ENCODE measurements around the gene ITGB1.
A peak's percentile ranks its signal among the peaks of the same experiment; 100 is the strongest.
"Not testable (repeated sequence)": the region's sequence is repeated elsewhere in the genome, so short reads cannot be mapped to it uniquely, and the experiment has no call there.

ITGB1 gene

DNA sequence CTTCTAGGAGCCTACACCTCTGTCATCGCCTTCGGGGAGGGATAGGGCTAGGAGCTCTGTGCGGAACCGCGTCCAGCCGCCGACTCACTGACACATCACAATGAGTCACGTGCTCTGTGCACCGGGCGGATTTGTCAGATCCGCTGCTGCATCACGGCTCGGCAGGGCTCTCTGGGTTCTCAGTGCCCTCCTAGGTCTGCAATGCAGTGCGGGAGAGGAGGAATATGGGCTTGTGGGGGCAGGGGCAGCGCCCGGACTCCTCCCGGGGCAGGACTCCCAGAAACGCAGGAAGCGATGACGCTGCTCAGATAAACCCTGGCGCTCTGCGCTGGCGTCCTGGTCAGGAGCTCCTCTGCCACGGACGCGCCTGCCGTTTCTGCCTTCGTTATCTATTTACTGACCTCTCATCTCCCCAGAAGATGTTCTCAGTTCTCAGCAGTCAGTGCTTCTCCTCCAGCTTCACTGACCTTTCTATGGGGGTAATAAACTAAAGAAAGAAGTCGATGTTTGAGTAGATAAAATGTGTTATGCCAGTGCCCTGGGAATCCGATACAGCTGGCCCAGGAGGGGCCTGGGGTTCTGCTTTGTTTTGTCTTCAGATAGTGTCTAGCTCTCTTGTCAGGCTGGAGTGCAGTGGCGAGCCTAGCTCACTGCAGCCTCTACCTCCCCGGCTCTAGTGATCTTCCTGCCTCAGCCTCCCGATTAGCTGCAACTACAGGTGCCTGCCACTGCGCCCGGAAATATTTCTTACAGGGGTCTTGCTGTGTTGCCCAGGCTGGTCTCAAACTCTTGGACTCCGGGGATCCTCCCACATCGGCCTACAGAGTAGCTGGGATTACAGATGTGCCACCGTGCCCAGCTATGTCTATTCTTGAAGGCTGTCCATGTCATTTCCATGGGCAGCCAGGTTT, 22.8 kb upstream of the ITGB1 start:
- Histone ChIP-seq H3K4me3 (ENCODE audit: insufficient read depth, low read depth, low read length, poor library complexity, severe bottlenecking) (peak overlapping the region; percentile 48), H3K27me3 (replicated peaks; ENCODE audit: control insufficient read depth, insufficient read depth, low read length, poor library complexity, severe bottlenecking) (no peaks in the 10 kb centered on the region), H3K36me3 (ENCODE audit: control insufficient read depth, insufficient read depth, low read length) (no peaks in the 10 kb centered on the region), H3K4me1 (ENCODE audit: control insufficient read depth, insufficient read depth, low read length, poor library complexity, severe bottlenecking) (peaks cover 15% of the 10 kb centered on the region), H3K27ac (ENCODE audit: insufficient read depth, low read length, poor library complexity, severe bottlenecking) (peak overlapping the region; percentile 68), H3K9me3 (ENCODE audit: control insufficient read depth, low read length) (no peaks in the 10 kb centered on the region)
- DNase-seq = peak; percentile 72 to 84 (median 74)

DNA sequence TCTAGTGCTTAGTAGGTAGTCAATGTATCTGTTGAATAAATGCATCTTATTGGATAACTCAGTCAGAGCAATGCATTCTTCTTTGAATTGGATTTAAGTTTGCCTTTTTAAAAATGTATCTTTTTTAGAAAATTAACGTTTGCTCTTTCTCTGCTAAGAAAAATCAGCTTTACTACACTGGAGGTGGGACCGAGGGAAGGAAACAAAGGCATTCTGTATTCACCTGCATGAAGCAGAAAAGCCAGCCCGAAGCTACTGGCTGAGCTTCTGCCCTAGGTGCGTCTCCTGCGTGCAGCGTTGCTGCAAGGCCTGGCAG, 22.2 kb upstream of the ITGB1 start:
- Histone ChIP-seq H3K27ac (ENCODE audit: insufficient read depth, low read length, poor library complexity, severe bottlenecking) (peak overlapping the region; percentile 68), H3K36me3 (ENCODE audit: control insufficient read depth, insufficient read depth, low read length) (no peaks in the 10 kb centered on the region), H3K4me3 (ENCODE audit: insufficient read depth, low read depth, low read length, poor library complexity, severe bottlenecking) (peak overlapping the region; percentile 48), H3K9me3 (ENCODE audit: control insufficient read depth, low read length) (no peaks in the 10 kb centered on the region), H3K4me1 (ENCODE audit: control insufficient read depth, insufficient read depth, low read length, poor library complexity, severe bottlenecking) (peaks cover 15% of the 10 kb centered on the region), H3K27me3 (replicated peaks; ENCODE audit: control insufficient read depth, insufficient read depth, low read length, poor library complexity, severe bottlenecking) (no peaks in the 10 kb centered on the region)
- no peak for DNase-seq

DNA sequence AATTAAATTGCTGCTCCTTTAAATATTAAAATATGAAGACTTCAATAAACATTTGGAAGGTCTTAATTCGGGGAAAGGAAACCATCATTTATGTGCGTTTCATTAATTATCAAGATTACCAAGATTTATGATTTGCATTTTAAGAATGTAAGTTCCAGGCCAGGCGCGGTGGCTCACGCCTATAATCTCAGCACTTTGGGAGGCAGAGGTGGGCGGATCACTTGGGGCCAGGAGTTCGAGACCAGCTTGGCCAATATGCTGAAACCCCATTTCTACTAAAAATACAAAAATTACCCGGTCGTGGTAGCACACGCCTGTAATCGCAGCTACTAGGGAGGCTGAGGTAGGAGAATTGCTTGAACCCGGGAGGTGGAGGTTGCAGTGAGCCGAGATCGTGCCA, 21.7 kb upstream of the ITGB1 start:
- H3K27ac ChIP-seq (ENCODE audit: insufficient read depth, low read length, poor library complexity, severe bottlenecking) = peak overlapping the region; percentile 21
- DNase-seq = not testable (repeated sequence)

DNA sequence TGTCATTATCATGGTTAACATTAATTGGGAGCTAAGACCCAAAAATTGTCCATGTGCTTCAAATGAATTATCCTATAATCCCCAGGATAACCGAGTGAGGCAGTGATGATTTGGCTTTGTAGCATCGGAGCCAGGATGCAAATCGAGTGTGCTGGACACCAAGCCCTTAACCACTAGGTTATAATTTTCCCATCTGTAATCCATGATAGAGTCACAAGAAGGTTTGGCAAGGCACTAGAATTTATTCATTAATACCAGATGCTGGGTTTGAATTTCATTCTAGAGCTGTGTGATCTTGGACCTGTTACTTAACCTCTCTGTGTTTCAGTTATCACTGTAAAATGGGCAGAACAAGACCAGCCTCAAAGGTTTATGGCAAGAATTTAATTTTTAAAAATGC, 21.0 kb upstream of the ITGB1 start:
- peaks cover 15% of the 10 kb centered on the region for H3K4me1 ChIP-seq (ENCODE audit: control insufficient read depth, insufficient read depth, low read length, poor library complexity, severe bottlenecking)
- no peaks in the 10 kb centered on the region for H3K27me3 ChIP-seq (replicated peaks; ENCODE audit: control insufficient read depth, insufficient read depth, low read length, poor library complexity, severe bottlenecking)
- H3K36me3 ChIP-seq (ENCODE audit: control insufficient read depth, insufficient read depth, low read length) = no peaks in the 10 kb centered on the region
- no peak overlapping the region for H3K27ac ChIP-seq (ENCODE audit: insufficient read depth, low read length, poor library complexity, severe bottlenecking)
- H3K9me3 ChIP-seq (ENCODE audit: control insufficient read depth, low read length) = no peaks in the 10 kb centered on the region
- DNase-seq = no peak
- no peak overlapping the region for H3K4me3 ChIP-seq (ENCODE audit: insufficient read depth, low read depth, low read length, poor library complexity, severe bottlenecking)

More for the DNA sequence above, 21.7 kb upstream of the ITGB1 start:
- H3K4me3 ChIP-seq (ENCODE audit: insufficient read depth, low read depth, low read length, poor library complexity, severe bottlenecking); H3K27me3 ChIP-seq (replicated peaks; ENCODE audit: control insufficient read depth, insufficient read depth, low read length, poor library complexity, severe bottlenecking); H3K9me3 ChIP-seq (ENCODE audit: control insufficient read depth, low read length); H3K36me3 ChIP-seq (ENCODE audit: control insufficient read depth, insufficient read depth, low read length): not testable (repeated sequence)
- H3K4me1 ChIP-seq (ENCODE audit: control insufficient read depth, insufficient read depth, low read length, poor library complexity, severe bottlenecking) = peaks cover 15% of the 10 kb centered on the region

DNA sequence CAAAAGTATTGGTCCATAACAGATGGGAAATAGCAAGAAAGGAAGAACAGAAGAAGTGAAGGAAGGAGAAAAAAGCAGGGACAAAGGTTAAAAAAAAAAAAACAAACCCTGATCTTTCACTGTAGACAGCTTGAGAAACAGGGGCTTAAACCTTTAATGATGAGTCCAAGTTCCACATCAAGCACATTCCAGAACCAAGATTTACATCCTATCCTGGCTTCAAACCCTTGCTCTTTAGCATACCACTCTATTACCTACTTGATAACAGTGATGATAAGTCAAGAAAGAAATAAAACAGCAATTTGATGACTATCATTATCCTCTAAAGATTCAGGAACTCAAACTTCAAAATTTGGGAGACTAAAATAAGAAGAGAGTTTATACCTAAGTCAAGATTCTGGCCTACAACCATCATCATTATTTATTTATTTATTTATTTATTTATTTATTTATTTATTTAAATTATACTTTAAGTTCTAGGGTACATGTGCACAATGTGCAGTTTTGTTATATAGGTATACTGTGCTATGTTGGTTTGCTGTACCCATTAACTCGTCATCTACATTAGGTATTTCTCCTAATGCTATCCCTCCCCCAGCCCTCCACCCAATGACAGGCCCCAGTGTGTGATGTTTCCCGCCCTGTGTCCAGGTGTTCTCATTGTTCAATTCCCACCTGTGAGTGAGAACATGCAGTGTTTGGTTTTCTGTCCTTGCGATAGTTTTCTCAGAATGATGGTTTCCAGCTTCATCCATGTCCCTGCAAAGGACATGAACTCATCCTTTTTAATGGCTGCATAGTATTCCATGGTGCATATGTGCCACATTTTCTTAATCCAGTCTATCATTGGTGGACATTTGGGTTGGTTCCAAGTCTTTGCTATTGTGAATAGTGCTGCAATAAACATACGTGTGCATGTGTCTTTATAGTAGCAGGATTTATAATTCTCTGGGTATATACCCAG, 20.1 kb upstream of the ITGB1 start:
- not testable (repeated sequence) for DNase-seq; H3K4me3 ChIP-seq (ENCODE audit: insufficient read depth, low read depth, low read length, poor library complexity, severe bottlenecking); H3K27ac ChIP-seq (ENCODE audit: insufficient read depth, low read length, poor library complexity, severe bottlenecking); H3K36me3 ChIP-seq (ENCODE audit: control insufficient read depth, insufficient read depth, low read length); H3K27me3 ChIP-seq (replicated peaks; ENCODE audit: control insufficient read depth, insufficient read depth, low read length, poor library complexity, severe bottlenecking); H3K9me3 ChIP-seq (ENCODE audit: control insufficient read depth, low read length)
- H3K4me1 ChIP-seq (ENCODE audit: control insufficient read depth, insufficient read depth, low read length, poor library complexity, severe bottlenecking) = peaks cover 15% of the 10 kb centered on the region

DNA sequence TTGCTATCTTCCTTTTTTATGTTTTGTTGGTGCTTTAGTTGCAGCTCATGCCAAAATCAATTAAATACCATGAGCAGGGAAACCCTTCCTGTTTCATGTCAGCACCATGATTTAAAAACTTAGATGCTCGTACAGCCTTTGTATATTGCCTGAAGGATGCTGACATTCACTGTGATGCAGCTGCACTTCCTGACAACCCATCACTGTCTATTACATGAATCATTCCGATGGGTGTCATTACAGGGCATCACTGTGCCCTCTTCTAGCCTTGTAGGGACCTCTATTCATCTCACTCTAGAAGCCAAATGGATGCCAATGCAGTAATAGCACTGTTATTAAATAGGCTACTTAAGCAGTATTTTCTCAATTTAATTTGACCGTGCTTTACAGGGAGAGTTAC, 18.3 kb upstream of the ITGB1 start:
- Histone ChIP-seq H3K36me3 (ENCODE audit: control insufficient read depth, insufficient read depth, low read length) (no peaks in the 10 kb centered on the region), H3K9me3 (ENCODE audit: control insufficient read depth, low read length) (no peaks in the 10 kb centered on the region), H3K27ac (ENCODE audit: insufficient read depth, low read length, poor library complexity, severe bottlenecking) (no peak overlapping the region)

DNA sequence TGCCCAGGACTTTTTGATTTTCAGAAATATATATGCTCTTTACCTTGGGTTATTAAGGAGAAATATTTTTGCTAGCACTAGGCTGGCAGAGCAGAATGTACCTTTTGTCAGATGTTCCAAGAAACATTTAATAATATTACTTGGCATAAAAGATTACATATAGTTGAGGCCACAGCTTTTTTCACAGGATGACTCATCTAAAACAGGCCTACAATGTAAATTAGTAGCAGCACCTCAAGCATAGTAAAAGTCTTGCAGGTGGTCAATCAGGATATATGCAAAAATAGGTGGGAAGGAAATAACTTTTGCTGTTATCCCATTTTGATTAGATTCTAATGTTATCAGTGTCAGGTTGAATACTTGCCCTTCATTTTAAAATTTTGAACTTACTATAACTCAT, 14.9 kb upstream of the ITGB1 start:
- H3K9me3 ChIP-seq (ENCODE audit: control insufficient read depth, low read length) = no peaks in the 10 kb centered on the region
- H3K4me1 ChIP-seq (ENCODE audit: control insufficient read depth, insufficient read depth, low read length, poor library complexity, severe bottlenecking) = peaks cover 5% of the 10 kb centered on the region
- H3K27me3 ChIP-seq (replicated peaks; ENCODE audit: control insufficient read depth, insufficient read depth, low read length, poor library complexity, severe bottlenecking) = no peaks in the 10 kb centered on the region
- H3K4me3 ChIP-seq (ENCODE audit: insufficient read depth, low read depth, low read length, poor library complexity, severe bottlenecking) = no peak overlapping the region
- no peaks in the 10 kb centered on the region for H3K36me3 ChIP-seq (ENCODE audit: control insufficient read depth, insufficient read depth, low read length)
- DNase-seq = no peak
- no peak overlapping the region for H3K27ac ChIP-seq (ENCODE audit: insufficient read depth, low read length, poor library complexity, severe bottlenecking)

More for the DNA sequence above, 18.3 kb upstream of the ITGB1 start:
- peaks cover 11% of the 10 kb centered on the region for H3K4me1 ChIP-seq (ENCODE audit: control insufficient read depth, insufficient read depth, low read length, poor library complexity, severe bottlenecking)
- H3K27me3 ChIP-seq (replicated peaks; ENCODE audit: control insufficient read depth, insufficient read depth, low read length, poor library complexity, severe bottlenecking) = no peaks in the 10 kb centered on the region
- DNase-seq = no peak
- H3K4me3 ChIP-seq (ENCODE audit: insufficient read depth, low read depth, low read length, poor library complexity, severe bottlenecking) = no peak overlapping the region

DNA sequence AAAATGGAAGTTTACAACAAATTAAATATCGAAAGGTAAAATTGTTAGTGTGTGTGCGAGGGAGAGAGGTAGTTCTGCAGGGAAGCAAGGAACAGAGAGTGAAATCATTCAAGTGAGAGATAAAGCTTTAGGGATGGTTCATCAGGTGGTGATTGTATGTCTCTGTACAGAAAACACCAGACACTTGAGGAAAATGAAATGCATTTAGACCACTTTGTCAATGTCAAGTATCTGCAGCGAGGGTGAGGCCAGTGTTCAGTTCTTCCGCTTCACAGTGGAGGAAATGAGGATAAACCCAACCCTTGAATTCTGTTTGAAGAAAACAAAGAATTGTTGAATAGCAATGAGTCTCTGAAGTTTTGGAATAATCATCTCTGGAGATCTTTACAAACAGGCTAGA, 14.4 kb upstream of the ITGB1 start:
- H3K4me3 ChIP-seq (ENCODE audit: insufficient read depth, low read depth, low read length, poor library complexity, severe bottlenecking) = no peak overlapping the region
- H3K27me3 ChIP-seq (replicated peaks; ENCODE audit: control insufficient read depth, insufficient read depth, low read length, poor library complexity, severe bottlenecking) = no peaks in the 10 kb centered on the region
- H3K9me3 ChIP-seq (ENCODE audit: control insufficient read depth, low read length) = no peaks in the 10 kb centered on the region
- no peak overlapping the region for H3K27ac ChIP-seq (ENCODE audit: insufficient read depth, low read length, poor library complexity, severe bottlenecking)
- H3K36me3 ChIP-seq (ENCODE audit: control insufficient read depth, insufficient read depth, low read length) = no peaks in the 10 kb centered on the region
- H3K4me1 ChIP-seq (ENCODE audit: control insufficient read depth, insufficient read depth, low read length, poor library complexity, severe bottlenecking) = peaks cover 5% of the 10 kb centered on the region
- DNase-seq = no peak

DNA sequence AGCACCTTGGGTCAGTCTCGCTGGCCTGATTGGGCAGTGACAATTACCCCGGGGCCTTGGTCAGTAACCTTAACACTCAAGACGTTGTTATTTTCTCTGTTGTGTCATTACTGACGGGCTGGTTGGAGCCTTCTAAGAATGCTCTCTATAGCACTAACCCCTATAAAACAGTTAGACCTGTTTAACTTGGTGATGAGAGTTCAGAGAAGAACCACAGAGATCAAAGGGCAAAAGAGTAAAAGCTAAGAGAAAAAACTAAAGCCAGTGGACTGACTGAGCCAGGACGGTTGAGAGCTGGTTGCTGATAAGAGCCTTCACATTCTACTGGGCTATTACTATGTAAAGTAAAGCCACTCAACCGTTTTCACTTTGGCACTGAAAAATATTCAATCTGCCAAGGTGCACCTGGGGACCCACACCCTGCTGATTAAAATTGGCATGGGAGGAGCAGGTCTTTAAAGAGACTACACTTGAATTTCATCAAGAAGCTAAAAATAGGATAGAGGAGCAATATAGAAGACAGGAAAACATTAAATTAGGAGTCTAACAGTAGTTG, 13.6 kb upstream of the ITGB1 start:
- no peak for DNase-seq
- Histone ChIP-seq H3K4me3 (ENCODE audit: insufficient read depth, low read depth, low read length, poor library complexity, severe bottlenecking) (no peak overlapping the region), H3K27ac (ENCODE audit: insufficient read depth, low read length, poor library complexity, severe bottlenecking) (no peak overlapping the region), H3K36me3 (ENCODE audit: control insufficient read depth, insufficient read depth, low read length) (no peaks in the 10 kb centered on the region), H3K4me1 (ENCODE audit: control insufficient read depth, insufficient read depth, low read length, poor library complexity, severe bottlenecking) (peaks cover 5% of the 10 kb centered on the region), H3K9me3 (ENCODE audit: control insufficient read depth, low read length) (no peaks in the 10 kb centered on the region), H3K27me3 (replicated peaks; ENCODE audit: control insufficient read depth, insufficient read depth, low read length, poor library complexity, severe bottlenecking) (no peaks in the 10 kb centered on the region)
